Measurements from ENCODE around the gene ADAT3. TPM values are rescaled to one million over a fixed set of nuclear protein-coding genes. Genes with fewer than 3 reads are reported as not detected.

Gene ADAT3
- total and polyA plus RNA-seq, 4 donors = 4.0 to 11.9 (median 6.8) TPM

GRCh38 chr19:1863328-1863637 lies 41.9 kb upstream of the ADAT3 start, which contains the start of gene KLF16:
KLF16 (minus strand) TSS chr19:1863579; CDS start chr19:1863497, 82 bp downstream.
- peak within 1 kb of the TSS; percentile 78 for H3K4me3 ChIP-seq
- no peaks in the 10 kb centered on the region for H3K36me3 ChIP-seq (ENCODE audit: control insufficient read depth in 4 of 4, insufficient read depth in 4 of 4, low read length in 4 of 4)
- H3K27me3 ChIP-seq (ENCODE audit: control insufficient read depth in 3 of 3, insufficient read depth in 3 of 3, low read length in 2 of 3) = no peaks in the 10 kb centered on the region
- no peak within 1 kb of the TSS for H3K9ac ChIP-seq (ENCODE audit: insufficient read depth in 1 of 2, low read length in 2 of 2)
- DNase-seq (no peak), ATAC-seq (ENCODE audit: insufficient read depth, low FRiP score) (no peak)
- H3K27ac ChIP-seq (ENCODE audit: low read depth in 1 of 2, low read length in 1 of 2) = peak within 1 kb of the TSS; percentile 74 to 86
- no peak for TF ChIP-seq CTCF (IDR thresholded peaks at IDR 0.05; ENCODE audit: control extremely low read depth, extremely low read depth)
- 0 to 2% methylated on average over 18 to 63 of the region's 63 CpGs for WGBS, 2 donors
- no peaks in the 10 kb centered on the region for H3K9me3 ChIP-seq (ENCODE audit: control insufficient read depth in 4 of 4, insufficient read depth in 3 of 4, low read length in 3 of 4)
- peaks cover 0 to 39% (median 21%) of the 10 kb centered on the region in 5 donors for H3K4me1 ChIP-seq (ENCODE audit: control insufficient read depth in 5 of 5, insufficient read depth in 5 of 5, low read length in 5 of 5)

GRCh38 chr19:1863638-1864479 lies 41.3 kb upstream of the ADAT3 start:
- Histone ChIP-seq H3K9ac (ENCODE audit: insufficient read depth in 1 of 2, low read length in 2 of 2) (no peak overlapping the region), H3K27me3 (ENCODE audit: control insufficient read depth in 3 of 3, insufficient read depth in 3 of 3, low read length in 2 of 3) (no peaks in the 10 kb centered on the region), H3K27ac (ENCODE audit: low read depth in 1 of 2, low read length in 1 of 2) (peak overlapping the region; percentile 71 to 86), H3K4me3 (peak overlapping the region; percentile 78), H3K9me3 (ENCODE audit: control insufficient read depth in 4 of 4, insufficient read depth in 3 of 4, low read length in 3 of 4) (no peaks in the 10 kb centered on the region), H3K36me3 (ENCODE audit: control insufficient read depth in 4 of 4, insufficient read depth in 4 of 4, low read length in 4 of 4) (no peaks in the 10 kb centered on the region), H3K4me1 (ENCODE audit: control insufficient read depth in 5 of 5, insufficient read depth in 5 of 5, low read length in 5 of 5) (peaks cover 0 to 39% (median 17%) of the 10 kb centered on the region in 5 donors)
- DNase-seq = peak; percentile 94 to 96 (median 96)
- TF ChIP-seq CTCF (IDR thresholded peaks at IDR 0.05; ENCODE audit: control extremely low read depth, extremely low read depth) = no peak
- peak; percentile 83 for ATAC-seq (ENCODE audit: insufficient read depth, low FRiP score)
- WGBS, 2 donors = 1% methylated on average over 44 to 114 of the region's 115 CpGs

GRCh38 chr19:1864480-1865171 lies 40.6 kb upstream of the ADAT3 start:
- DNase-seq (peak in 2 of 3 donors; percentile 63 to 65), ATAC-seq (ENCODE audit: insufficient read depth, low FRiP score) (peak; percentile 67)
- 5 to 8% methylated on average over 36 to 52 of the region's 52 CpGs for WGBS, 2 donors
- H3K27ac ChIP-seq (ENCODE audit: low read depth in 1 of 2, low read length in 1 of 2) = peak overlapping the region; percentile 71 to 86
- peak overlapping the region; percentile 69 for H3K4me3 ChIP-seq
- H3K9ac ChIP-seq (ENCODE audit: insufficient read depth in 1 of 2, low read length in 2 of 2) = no peak overlapping the region
- H3K4me1 ChIP-seq (ENCODE audit: control insufficient read depth in 5 of 5, insufficient read depth in 5 of 5, low read length in 5 of 5) = peaks cover 0 to 34% (median 13%) of the 10 kb centered on the region in 5 donors
- H3K27me3 ChIP-seq (ENCODE audit: control insufficient read depth in 3 of 3, insufficient read depth in 3 of 3, low read length in 2 of 3) = no peaks in the 10 kb centered on the region
- peak; percentile 85 for TF ChIP-seq CTCF (IDR thresholded peaks at IDR 0.05; ENCODE audit: control extremely low read depth, extremely low read depth)
- H3K36me3 ChIP-seq (ENCODE audit: control insufficient read depth in 4 of 4, insufficient read depth in 4 of 4, low read length in 4 of 4) = no peaks in the 10 kb centered on the region
- H3K9me3 ChIP-seq (ENCODE audit: control insufficient read depth in 4 of 4, insufficient read depth in 3 of 4, low read length in 3 of 4) = no peaks in the 10 kb centered on the region
